OCI-LY1 (cell line): Measurements from ENCODE around the gene MAP9.

ENCODE experiments used
- H2AFZ ChIP-seq: fragments of 200-600 bp; sonication (generic), shearing (Covaris generic); 2 replicates; pipeline ENCODE4 v1.6.0; 2014; ENCODE audit warnings: antibody characterized with exemption, mild to moderate bottlenecking, low read length
- H3F3A ChIP-seq: fragments of 200-600 bp; sonication (generic), shearing (Covaris generic); 2 replicates; pipeline ENCODE4 v1.6.0; 2014; ENCODE audit warnings: mild to moderate bottlenecking, antibody characterized with exemption, low read length, moderate library complexity; ENCODE audit not compliant: insufficient read depth
- H3K27ac ChIP-seq: fragments of 200-600 bp; sonication (generic); 2 replicates; pipeline ENCODE4 v1.5.1; 2014; ENCODE audit warnings: low read length, mixed run types, mild to moderate bottlenecking, low read depth; ENCODE audit not compliant: poor library complexity, severe bottlenecking
- H3K27me3 ChIP-seq: fragments of 200-600 bp; sonication (generic); 2 replicates; pipeline ENCODE4 v1.6.0; 2014; ENCODE audit warnings: antibody characterized with exemption, mild to moderate bottlenecking, low read length, moderate library complexity; ENCODE audit not compliant: insufficient read depth
- H3K36me3 ChIP-seq: fragments of 200-600 bp; sonication (generic); 2 replicates; pipeline ENCODE4 v1.6.1; 2014; ENCODE audit warnings: mild to moderate bottlenecking, antibody characterized with exemption, low read length, moderate library complexity, mixed read lengths; ENCODE audit not compliant: insufficient read depth
- H3K4me1 ChIP-seq: fragments of 200-600 bp; sonication (generic); 2 replicates; pipeline ENCODE4 v1.5.1; 2014; ENCODE audit warnings: mild to moderate bottlenecking, low read length, moderate library complexity; ENCODE audit not compliant: insufficient read depth, severe bottlenecking
- H3K4me2 ChIP-seq: fragments of 200-600 bp; sonication (generic), shearing (Covaris generic); 2 replicates; pipeline ENCODE4 v1.6.1; 2014; ENCODE audit warnings: low read length
- H3K4me3 ChIP-seq: fragments of 200-600 bp; sonication (generic); 2 replicates; pipeline ENCODE4 v1.5.1; 2014; ENCODE audit warnings: low read length, low read depth, mild to moderate bottlenecking, mixed read lengths; ENCODE audit not compliant: poor library complexity, severe bottlenecking
- H3K79me2 ChIP-seq: fragments of 200-600 bp; shearing (Covaris generic); 2 replicates; pipeline ENCODE4 v1.6.1; 2016; ENCODE audit warnings: mixed run types, low read length, mixed read lengths; ENCODE audit not compliant: insufficient read depth
- H3K9ac ChIP-seq: fragments of 200-600 bp; sonication (generic), shearing (Covaris generic); 2 replicates; pipeline ENCODE4 v1.6.1; 2014; ENCODE audit warnings: mild to moderate bottlenecking, low read length, mixed read lengths
- H3K9me2 ChIP-seq: fragments of 200-600 bp; sonication (generic), shearing (Covaris generic); 2 replicates; pipeline ENCODE4 v1.6.1; 2014; ENCODE audit warnings: low read depth, mild to moderate bottlenecking, low read length, mixed read lengths
- H3K9me3 ChIP-seq: fragments of 200-600 bp; shearing (Covaris generic); 2 replicates; pipeline ENCODE4 v1.6.1; 2014; ENCODE audit warnings: low read length, mixed read lengths
- H4K20me1 ChIP-seq: fragments of 200-600 bp; sonication (generic), shearing (Covaris generic); 2 replicates; pipeline ENCODE4 v1.6.0; 2016; ENCODE audit warnings: mild to moderate bottlenecking, low read length; ENCODE audit not compliant: insufficient read depth
- CTCF ChIP-seq: fragments of 200-600 bp; sonication (generic), shearing (Covaris generic); IDR thresholded peaks from 2 replicates; pipeline ENCODE4 v1.5.1; 2017; ENCODE audit warnings: mild to moderate bottlenecking, antibody characterized with exemption, low read length, moderate library complexity, mixed read lengths
- EZH2 ChIP-seq: fragments of 200-600 bp; sonication (generic), shearing (Covaris generic); IDR thresholded peaks from 2 replicates; pipeline ENCODE4 v1.8.0; 2017; ENCODE audit warnings: borderline replicate concordance, mixed run types, mild to moderate bottlenecking, antibody characterized with exemption, low read length, moderate library complexity, mixed read lengths

Gene MAP9

GRCh38 chr4:155307731-155308277, 69.0 kb downstream of the MAP9 start:
- Histone ChIP-seq H3K9me2 (no peaks in the 10 kb centered on the region), H3K27me3 (no peaks in the 10 kb centered on the region), H2AFZ (no peak overlapping the region), H3K4me3 (no peak overlapping the region), H3K4me1 (no peaks in the 10 kb centered on the region), H3K4me2 (no peak overlapping the region), H3K27ac (no peak overlapping the region), H3K9ac (no peak overlapping the region), H3K79me2 (no peaks in the 10 kb centered on the region), H3F3A (no peaks in the 10 kb centered on the region), H4K20me1 (no peaks in the 10 kb centered on the region), H3K36me3 (no peaks in the 10 kb centered on the region), H3K9me3 (no peaks in the 10 kb centered on the region)
- TF ChIP-seq EZH2 (no peak), CTCF (no peak)

GRCh38 chr4:155305619-155306018, 71.1 kb downstream of the MAP9 start:
- Histone ChIP-seq H3K9me3 (no peaks in the 10 kb centered on the region), H3K4me1 (no peaks in the 10 kb centered on the region), H3K27ac (no peak overlapping the region), H3K36me3 (no peaks in the 10 kb centered on the region), H3K9ac (no peak overlapping the region), H3F3A (no peaks in the 10 kb centered on the region), H2AFZ (no peak overlapping the region), H3K27me3 (no peaks in the 10 kb centered on the region), H3K4me2 (no peak overlapping the region), H3K4me3 (no peak overlapping the region), H3K79me2 (no peaks in the 10 kb centered on the region), H3K9me2 (no peaks in the 10 kb centered on the region), H4K20me1 (no peaks in the 10 kb centered on the region)
- no peak for TF ChIP-seq CTCF
- no peak for TF ChIP-seq EZH2

GRCh38 chr4:155304375-155304774, 72.4 kb downstream of the MAP9 start:
- no peak overlapping the region for H3K4me2 ChIP-seq
- H3K27me3 ChIP-seq: no peaks in the 10 kb centered on the region
- no peaks in the 10 kb centered on the region for H3K9me3 ChIP-seq
- no peak overlapping the region for H2AFZ ChIP-seq
- no peaks in the 10 kb centered on the region for H3F3A ChIP-seq
- TF ChIP-seq EZH2 (no peak), CTCF (no peak)
- H3K79me2 ChIP-seq: no peaks in the 10 kb centered on the region
- no peaks in the 10 kb centered on the region for H4K20me1 ChIP-seq
- no peak overlapping the region for H3K4me3 ChIP-seq
- no peak overlapping the region for H3K9ac ChIP-seq
- H3K4me1 ChIP-seq: no peaks in the 10 kb centered on the region
- H3K36me3 ChIP-seq: no peaks in the 10 kb centered on the region
- H3K9me2 ChIP-seq: no peaks in the 10 kb centered on the region
- no peak overlapping the region for H3K27ac ChIP-seq
